Smooth muscle cell of the umbilical artery (primary cell): ENCODE measurements around the gene CCDC28A. TPM values are rescaled to one million over a fixed set of nuclear protein-coding genes. Genes with fewer than 3 reads are reported as not detected.

Experiments used
- total RNA-seq: library from RNA; depleted of rRNA; stranded (reverse); fragments of >200 nt; gene quantifications from 2 replicates; pipeline ENCODE4 v1.2.3, GENCODE V29; 2014

The CCDC28A gene
- total RNA-seq, result 9.1 and 11.0 TPM in 2 replicates

DNA sequence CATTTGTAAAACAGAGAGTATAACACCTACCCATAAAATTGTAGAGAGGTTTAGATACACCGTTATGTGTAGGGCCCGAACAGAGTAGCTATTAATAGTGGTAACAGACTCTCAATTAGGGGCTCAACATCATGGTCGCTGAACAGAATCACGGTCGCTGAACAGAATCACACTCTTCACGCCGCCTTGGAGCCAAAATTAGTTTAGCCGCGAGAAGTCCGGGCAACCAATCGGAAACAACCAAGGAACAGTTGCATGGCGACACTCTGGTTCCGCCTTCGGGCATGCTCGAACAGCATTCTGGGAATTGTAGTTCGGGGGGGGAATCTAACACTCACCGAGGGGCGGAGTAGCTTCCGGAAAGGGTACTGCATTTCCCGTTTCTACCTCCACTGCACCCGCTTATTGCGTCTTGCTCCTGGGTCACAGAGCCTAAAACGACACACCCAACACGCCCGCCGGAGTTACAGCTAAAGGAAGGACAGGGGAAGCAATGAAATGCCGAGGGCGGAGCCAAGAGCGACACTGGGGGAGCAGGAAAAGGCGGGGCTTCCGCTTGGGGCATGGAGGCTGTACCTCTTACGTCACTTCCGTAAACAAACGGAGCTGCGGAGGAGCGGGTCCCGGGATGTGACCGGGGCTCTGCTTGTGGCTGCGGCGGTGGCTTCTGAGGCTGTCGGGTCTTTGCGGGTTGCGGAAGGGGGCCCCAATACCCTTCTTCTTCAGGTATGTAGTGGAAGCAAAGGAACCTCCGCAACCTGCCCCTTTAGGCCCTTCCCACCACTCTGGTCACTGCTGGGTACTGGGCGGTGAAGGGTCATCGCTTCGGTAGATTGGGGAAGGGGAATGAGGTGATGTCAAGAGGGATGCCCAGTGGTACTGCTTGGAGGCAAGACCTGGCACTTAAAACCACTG, at the start of gene CCDC28A:
Gene CCDC28A, plus strand, starts transcription at position 593 of the 915 bp plus-strand sequence. CDS start 2,352 bp downstream, outside the sequence.

DNA sequence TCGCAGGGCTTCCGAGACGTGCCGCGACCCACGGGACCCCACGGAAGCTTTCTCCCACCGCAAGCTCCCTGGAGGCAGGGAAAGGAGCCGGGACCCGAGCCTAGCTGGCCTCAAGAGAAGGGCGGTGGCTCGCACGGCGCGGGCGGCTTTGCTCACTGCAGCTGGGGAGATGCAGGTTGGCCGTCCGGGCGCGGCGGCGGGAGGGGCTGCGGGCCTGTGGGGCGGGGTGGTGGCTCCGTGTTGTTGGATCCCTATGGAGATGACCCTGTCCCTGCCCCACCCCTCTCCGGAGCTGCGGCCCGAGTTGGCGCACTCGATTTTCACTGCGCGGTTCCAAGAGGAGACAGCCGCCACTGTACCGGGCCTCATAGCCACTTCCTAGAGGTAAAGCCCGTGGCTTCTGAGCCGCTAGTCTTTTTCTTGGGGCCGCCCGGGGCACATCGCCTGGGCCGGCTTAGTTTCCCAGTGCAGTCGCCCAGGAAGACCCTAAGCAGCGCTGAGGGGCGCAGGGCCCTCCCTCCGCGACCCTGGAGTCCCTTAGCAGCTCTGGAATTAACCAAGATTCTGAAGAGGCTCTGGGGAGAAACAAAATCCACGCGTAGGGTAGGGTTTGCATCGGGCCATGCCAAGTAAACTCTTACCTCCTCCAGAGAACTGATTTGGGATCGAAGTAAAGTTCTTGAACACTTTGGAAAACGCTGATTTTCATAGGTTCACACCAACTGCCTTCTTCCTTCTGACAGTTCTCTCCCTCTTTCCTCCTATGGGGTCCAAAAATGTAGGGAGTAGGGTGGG, 22.4 kb downstream of the CCDC28A start, which contains the start of gene ECT2L:
Gene ECT2L, plus strand, starts transcription at position 279 of the 795 bp plus-strand sequence. CDS start 17,188 bp downstream, outside the sequence.

Other genes starting within 250 kb of the CCDC28A start
- not detected in 2 replicates for gene ECT2L, start 22.3 kb downstream of the CCDC28A start, total RNA-seq
- gene REPS1, start 214.5 kb downstream of the CCDC28A start, total RNA-seq, result 8.6 and 31.4 TPM in 2 replicates